Lung (tissue), 12 donors: Measurements from ENCODE around the gene SLC1A7. TPM values are rescaled to one million over a fixed set of nuclear protein-coding genes. Genes with fewer than 3 reads are reported as not detected.

ENCODE experiments used
- ATAC-seq: fragments of 200-7000 bp; cut with Tn5 transposase; one replicate; pipeline ENCODE4 v1.9.1; 2020; ENCODE audit warnings: moderate number of reproducible peaks; ENCODE audit not compliant: insufficient read depth, low FRiP score
- DNase-seq, 3 donors: peaks; one replicate each; pipeline ENCODE4 v3.0.0-alpha.2; 2013 to 2017
- H3K27ac ChIP-seq, 2 donors: one replicate each; pipeline ENCODE4 v1.5.1; 2013; ENCODE audit warnings: mild to moderate bottlenecking in 2 of 2, moderate library complexity in 2 of 2, control low read depth in 1 of 2, inconsistent platforms in 1 of 2, low read depth in 1 of 2, low read length in 1 of 2
- H3K27me3 ChIP-seq, 3 donors: one replicate each; pipeline ENCODE4 v1.5.1; 2013; ENCODE audit warnings: low read length in 2 of 3; ENCODE audit not compliant: control insufficient read depth in 3 of 3, insufficient read depth in 3 of 3
- H3K36me3 ChIP-seq, 4 donors: one replicate each; pipeline ENCODE4 v1.5.1; 2013; ENCODE audit warnings: low read length in 4 of 4, mild to moderate bottlenecking in 1 of 4, moderate library complexity in 1 of 4; ENCODE audit not compliant: control insufficient read depth in 4 of 4, insufficient read depth in 4 of 4
- H3K4me1 ChIP-seq, 5 donors: one replicate each; pipeline ENCODE4 v1.5.1; 2013; ENCODE audit warnings: low read length in 5 of 5, mild to moderate bottlenecking in 2 of 5, moderate library complexity in 1 of 5; ENCODE audit not compliant: control insufficient read depth in 5 of 5, insufficient read depth in 5 of 5
- H3K4me3 ChIP-seq: one replicate; pipeline ENCODE4 v1.5.1; 2013; ENCODE audit warnings: mild to moderate bottlenecking, control low read depth, moderate library complexity
- H3K9ac ChIP-seq, 2 donors: one replicate each; pipeline ENCODE4 v1.5.1; 2013; ENCODE audit warnings: low read length in 2 of 2, control low read depth in 1 of 2; ENCODE audit not compliant: insufficient read depth in 1 of 2
- H3K9me3 ChIP-seq, 4 donors: one replicate each; pipeline ENCODE4 v1.5.1; 2013; ENCODE audit warnings: low read length in 3 of 4, mild to moderate bottlenecking in 1 of 4, moderate library complexity in 1 of 4; ENCODE audit not compliant: control insufficient read depth in 4 of 4, insufficient read depth in 3 of 4
- WGBS, 2 donors: extraction: QIAGEN DNeasy Blood & Tissue Kit; methylation state at CpG; one replicate each; pipeline ENCODE4 v1.1.7; 2013; 5-methylcytosine and 5-hydroxymethylcytosine counted together
- polyA plus RNA-seq, 2 donors: library from polyadenylated mRNA; stranded (reverse); fragments of 200-250 nt; gene quantifications; one replicate each; pipeline ENCODE4 v1.2.1, GENCODE V29; 2013
- total RNA-seq, 2 donors: library from RNA; depleted of rRNA in 1 of 2; stranded (reverse); fragments of >200 nt in 1 of 2; gene quantifications; one replicate each; pipeline ENCODE4 v1.2.1, GENCODE V29; 2014 to 2021
- TF ChIP-seq, protein P1 (sequence below): IDR thresholded peaks from 2 replicates; pipeline ENCODE4 v1.5.1; 2012; ENCODE audit warnings: mild to moderate bottlenecking; ENCODE audit errors: control extremely low read depth, extremely low read depth
- donor health status: control.
- donor health status: control.
- donor health status: Bipolar disorder and iron deficiency.
- donor health status: healthy.
- donor health status: DM: yes; HTN: yes; CAD: no.

The SLC1A7 gene
- total and polyA plus RNA-seq, 4 donors, result 0.14 to 0.81 (median 0.38) TPM

DNA sequence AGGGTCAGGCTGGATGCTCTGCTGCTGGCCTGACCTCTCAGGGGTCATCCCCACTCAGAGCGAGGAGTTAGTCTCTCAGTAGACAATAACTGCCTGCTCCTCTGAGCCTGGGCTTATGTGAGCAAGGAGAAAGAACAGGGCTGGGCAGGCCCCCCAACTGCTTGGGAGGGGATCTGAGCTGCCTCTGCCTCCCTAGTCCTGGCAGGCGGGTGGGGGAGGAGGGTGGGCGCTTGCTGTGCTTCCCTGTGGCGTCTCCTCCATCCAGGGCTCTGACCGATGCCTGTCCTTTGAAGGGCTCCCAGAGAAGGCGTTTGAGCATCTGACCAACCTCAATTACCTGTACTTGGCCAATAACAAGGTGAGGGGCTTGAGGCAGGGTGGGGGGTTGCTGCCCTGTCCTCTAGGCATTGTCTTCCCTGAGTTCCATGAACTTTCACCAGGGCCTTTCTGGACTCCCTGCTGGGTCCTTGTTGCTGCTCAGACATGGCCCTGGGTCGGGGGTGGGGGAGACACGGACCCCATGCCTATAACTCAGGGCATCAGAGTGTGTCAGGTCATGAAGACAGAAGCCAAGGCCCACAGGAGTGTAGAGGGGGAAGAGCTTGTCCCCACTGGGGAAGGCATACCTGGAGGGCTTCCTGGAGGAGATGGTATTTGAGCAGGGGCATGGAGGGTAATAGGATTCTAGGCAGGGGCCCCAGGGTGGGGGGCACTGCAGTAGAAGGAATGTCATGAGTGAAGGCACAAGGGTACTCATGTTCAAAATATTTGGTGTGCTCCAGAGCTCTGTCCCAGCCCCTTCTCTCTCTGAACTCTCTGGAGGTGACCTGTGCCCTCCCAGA, 67.9 kb downstream of the SLC1A7 start:
- H3K9me3 ChIP-seq, result no peaks in the 10 kb centered on the region
- ATAC-seq, result no peak
- peaks cover 0 to 5% (median 3%) of the 10 kb centered on the region in 4 donors for H3K36me3 ChIP-seq
- 94 to 95% methylated on average over 8 of the region's 8 CpGs for whole genome bisulfite sequencing, 2 donors
- no peak overlapping the region for H3K27ac ChIP-seq
- no peak overlapping the region for H3K9ac ChIP-seq
- no peaks in the 10 kb centered on the region for H3K27me3 ChIP-seq
- peak in 1 of 3 donors; percentile 6 for DNase-seq
- TF ChIP-seq, protein P1, sequence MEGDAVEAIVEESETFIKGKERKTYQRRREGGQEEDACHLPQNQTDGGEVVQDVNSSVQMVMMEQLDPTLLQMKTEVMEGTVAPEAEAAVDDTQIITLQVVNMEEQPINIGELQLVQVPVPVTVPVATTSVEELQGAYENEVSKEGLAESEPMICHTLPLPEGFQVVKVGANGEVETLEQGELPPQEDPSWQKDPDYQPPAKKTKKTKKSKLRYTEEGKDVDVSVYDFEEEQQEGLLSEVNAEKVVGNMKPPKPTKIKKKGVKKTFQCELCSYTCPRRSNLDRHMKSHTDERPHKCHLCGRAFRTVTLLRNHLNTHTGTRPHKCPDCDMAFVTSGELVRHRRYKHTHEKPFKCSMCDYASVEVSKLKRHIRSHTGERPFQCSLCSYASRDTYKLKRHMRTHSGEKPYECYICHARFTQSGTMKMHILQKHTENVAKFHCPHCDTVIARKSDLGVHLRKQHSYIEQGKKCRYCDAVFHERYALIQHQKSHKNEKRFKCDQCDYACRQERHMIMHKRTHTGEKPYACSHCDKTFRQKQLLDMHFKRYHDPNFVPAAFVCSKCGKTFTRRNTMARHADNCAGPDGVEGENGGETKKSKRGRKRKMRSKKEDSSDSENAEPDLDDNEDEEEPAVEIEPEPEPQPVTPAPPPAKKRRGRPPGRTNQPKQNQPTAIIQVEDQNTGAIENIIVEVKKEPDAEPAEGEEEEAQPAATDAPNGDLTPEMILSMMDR, result no peak
- H3K4me3 ChIP-seq, result no peak overlapping the region
- H3K4me1 ChIP-seq, result peaks cover 0 to 1% (median 0%) of the 10 kb centered on the region in 5 donors

DNA sequence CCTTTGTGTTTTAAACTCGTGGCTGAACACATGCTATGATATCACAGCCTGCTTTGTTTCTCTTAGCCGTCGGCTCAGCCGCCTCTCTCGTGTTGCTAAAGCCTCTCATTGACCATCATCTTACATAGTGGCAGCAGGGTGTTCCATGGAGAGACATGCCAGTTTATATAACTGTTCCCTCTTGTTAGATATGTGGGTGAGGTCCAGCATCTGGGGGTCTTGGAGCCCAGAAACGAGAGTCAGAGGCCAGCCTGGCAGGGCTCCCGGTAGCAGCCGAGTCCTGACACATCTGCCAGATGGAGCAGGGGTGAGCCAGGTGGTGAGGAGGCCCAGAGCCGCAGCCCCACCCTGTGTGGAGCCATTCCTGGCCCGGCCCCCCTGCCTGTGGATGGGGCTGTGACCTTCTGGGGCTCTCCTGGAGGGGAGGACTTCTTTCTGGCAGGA, 68.5 kb downstream of the SLC1A7 start:
- Histone ChIP-seq H3K9ac (no peak overlapping the region), H3K9me3 (no peaks in the 10 kb centered on the region), H3K27ac (no peak overlapping the region), H3K27me3 (no peaks in the 10 kb centered on the region), H3K4me3 (no peak overlapping the region), H3K36me3 (peaks cover 0 to 5% (median 2%) of the 10 kb centered on the region in 4 donors), H3K4me1 (peaks cover 0 to 1% (median 0%) of the 10 kb centered on the region in 5 donors)
- ATAC-seq, result no peak
- DNase-seq, result peak; percentile 12 to 38 (median 28)
- TF ChIP-seq, protein P1, result no peak
- WGBS, 2 donors, result 80 to 88% methylated on average over 10 of the region's 10 CpGs

DNA sequence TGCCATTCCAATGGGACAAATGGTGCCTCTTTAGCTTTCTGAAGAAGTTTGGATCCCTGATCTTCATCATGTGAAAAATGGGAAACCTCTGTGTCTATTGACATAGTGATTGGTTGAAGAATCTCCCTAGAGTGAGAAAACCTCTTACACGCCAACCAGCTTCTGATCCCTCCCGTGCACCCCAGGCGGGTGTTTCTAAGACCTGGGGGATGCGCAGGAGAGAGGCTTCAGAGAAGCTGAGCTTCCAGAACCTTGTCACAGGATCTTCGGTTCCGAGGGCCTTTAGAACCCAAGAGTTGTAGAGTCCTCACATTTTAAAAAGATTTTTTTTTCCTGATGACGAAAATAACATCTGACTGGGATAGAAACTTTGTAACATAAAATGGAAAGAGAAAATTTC, 69.2 kb downstream of the SLC1A7 start:
- H3K36me3 ChIP-seq, result peaks cover 0 to 5% (median 1%) of the 10 kb centered on the region in 4 donors
- peaks cover 0 to 1% (median 0%) of the 10 kb centered on the region in 5 donors for H3K4me1 ChIP-seq
- no peak overlapping the region for H3K4me3 ChIP-seq
- TF ChIP-seq, protein P1, result no peak
- no peaks in the 10 kb centered on the region for H3K27me3 ChIP-seq
- 96% methylated on average over 7 of the region's 7 CpGs for WGBS, 2 donors
- DNase-seq (no peak), ATAC-seq (no peak)
- H3K9me3 ChIP-seq, result no peaks in the 10 kb centered on the region
- H3K27ac ChIP-seq, result no peak overlapping the region
- H3K9ac ChIP-seq, result no peak overlapping the region
